Suppressor macrophage treated with lipopolysaccharide for 4 hours (primary cell): ENCODE results near the gene SOX8.
"Not testable (repeated sequence)": the region's sequence is repeated elsewhere in the genome, so short reads cannot be mapped to it uniquely, and the experiment has no call there.

ENCODE experiments used
- DNase-seq: peaks from one replicate; pipeline ENCODE4 v3.0.0-alpha.2; 2020

The SOX8 gene

GRCh38 chr16:1010251-1010650 is 28.7 kb downstream of the SOX8 start:
- DNase-seq: no peak

GRCh38 chr16:1010815-1011214 is 29.2 kb downstream of the SOX8 start:
- no peak for DNase-seq

- DNase-seq: no peak
Observed at GRCh38 chr16:1011316-1012082, 29.9 kb downstream of the SOX8 start.

- DNase-seq: no peak
Observed at GRCh38 chr16:1012135-1012534, 30.6 kb downstream of the SOX8 start.

- DNase-seq: no peak
Observed at GRCh38 chr16:1012722-1013592, 31.4 kb downstream of the SOX8 start.

GRCh38 chr16:1013593-1013900 is 32.0 kb downstream of the SOX8 start:
- DNase-seq: no peak

GRCh38 chr16:1014221-1014620 is 32.7 kb downstream of the SOX8 start:
- no peak for DNase-seq

GRCh38 chr16:1014771-1015495 is 33.4 kb downstream of the SOX8 start:
- no peak for DNase-seq

GRCh38 chr16:1018447-1019198 is 37.1 kb downstream of the SOX8 start:
- no peak for DNase-seq

- no peak for DNase-seq
Observed at GRCh38 chr16:1019231-1020090, 37.9 kb downstream of the SOX8 start.

GRCh38 chr16:1020091-1020399 is 38.5 kb downstream of the SOX8 start:
- no peak for DNase-seq

GRCh38 chr16:1020591-1020990 is 39.0 kb downstream of the SOX8 start:
- DNase-seq: no peak

- no peak for DNase-seq
Observed at GRCh38 chr16:1021553-1022160, 40.1 kb downstream of the SOX8 start.

GRCh38 chr16:1022466-1022865 is 40.9 kb downstream of the SOX8 start:
- no peak for DNase-seq

GRCh38 chr16:1024138-1024537 is 42.6 kb downstream of the SOX8 start:
- no peak for DNase-seq

- not testable (repeated sequence) for DNase-seq
Observed at GRCh38 chr16:1025183-1025809, 43.7 kb downstream of the SOX8 start.

GRCh38 chr16:1026057-1026783 is 44.6 kb downstream of the SOX8 start:
- no peak for DNase-seq

- no peak for DNase-seq
Observed at GRCh38 chr16:1026784-1027500, 45.4 kb downstream of the SOX8 start.

- DNase-seq: no peak
Observed at GRCh38 chr16:1027501-1027815, 45.9 kb downstream of the SOX8 start.

- no peak for DNase-seq
Observed at GRCh38 chr16:1028056-1028455, 46.5 kb downstream of the SOX8 start.
